DMS 273 (cell line): Measurements from ENCODE around the gene CRELD2.

Source experiments
- DNase-seq: peaks from one replicate; lab custom pipeline; 2025; ENCODE audit not compliant: unreplicated experiment; lab: John Stamatoyannopoulos, UW

Gene CRELD2

DNA sequence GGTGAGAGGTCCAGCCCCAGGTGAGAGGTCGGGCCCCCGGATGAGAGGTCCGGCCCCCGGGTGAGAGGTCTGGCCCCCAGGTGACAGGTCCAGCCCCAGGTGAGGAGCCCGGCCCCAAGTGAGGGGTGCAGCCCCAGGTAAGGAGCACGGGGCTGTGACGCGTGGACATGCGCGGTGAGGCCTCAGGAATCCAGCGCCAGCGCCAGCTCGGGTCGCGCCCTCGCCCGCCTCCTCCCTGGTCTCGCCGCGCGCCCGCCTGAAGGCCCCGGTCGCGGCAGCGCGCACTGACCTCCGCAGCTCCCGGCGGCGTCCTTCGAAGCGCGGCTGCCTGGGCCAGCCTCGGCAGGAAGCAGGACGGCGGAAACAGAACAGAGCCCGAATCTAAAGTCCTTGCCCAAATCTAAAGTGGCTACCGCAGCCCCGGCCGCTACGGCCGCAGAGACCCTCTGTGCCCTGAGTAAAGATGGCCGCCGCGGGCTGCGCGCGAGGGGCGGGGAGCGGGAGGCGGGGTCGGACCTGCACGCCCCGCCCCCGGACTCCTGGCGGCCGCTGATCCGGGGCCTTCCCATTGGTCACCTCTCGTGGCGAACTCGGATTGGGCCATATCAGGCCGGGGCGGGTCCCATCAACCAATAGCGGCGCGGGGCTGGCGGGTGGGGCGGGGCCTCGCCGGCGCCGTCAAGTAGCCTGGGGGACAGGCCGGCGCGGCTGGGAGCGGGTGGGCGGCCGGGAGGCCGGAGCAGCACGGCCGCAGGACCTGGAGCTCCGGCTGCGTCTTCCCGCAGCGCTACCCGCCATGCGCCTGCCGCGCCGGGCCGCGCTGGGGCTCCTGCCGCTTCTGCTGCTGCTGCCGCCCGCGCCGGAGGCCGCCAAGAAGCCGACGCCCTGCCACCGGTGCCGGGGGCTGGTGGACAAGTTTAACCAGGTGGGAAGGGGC is at the start of gene CRELD2, which contains the start of gene ALG12:
Gene CRELD2 (plus strand): TSS at position 661 of the 937 bp plus-strand sequence. CDS start 136 bp downstream, at position 797.
Gene ALG12 (minus strand): TSS at position 465 of the 937 bp plus-strand sequence. CDS start 4,673 bp downstream, outside the sequence.
- peak; percentile 95 for DNase-seq

GRCh38 chr22:49869086-49869830 is 49.2 kb upstream of the CRELD2 start:
- DNase-seq: no peak

- no peak for DNase-seq
These were observed 48.4 kb upstream of the CRELD2 start for GRCh38 chr22:49869845-49870712.

DNA sequence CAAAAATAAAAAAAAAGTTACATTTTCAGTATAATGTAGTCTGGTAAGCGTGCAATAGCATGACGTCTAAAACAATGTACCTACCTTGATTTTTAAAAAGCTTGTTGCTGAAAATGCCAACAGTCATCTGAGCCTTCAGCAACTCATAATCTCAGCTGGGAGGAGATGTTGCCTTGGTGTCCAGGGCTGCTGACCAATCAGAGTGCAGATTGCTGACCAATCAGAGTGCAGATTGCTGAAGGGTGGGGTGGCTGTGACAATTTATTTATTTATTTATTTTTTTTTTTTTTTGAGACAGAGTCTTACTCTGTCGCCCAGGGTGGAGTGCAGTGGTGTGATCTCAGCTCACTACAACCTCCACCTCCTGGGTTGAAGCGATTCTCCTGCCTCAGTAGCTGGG is 47.0 kb upstream of the CRELD2 start:
- peak; percentile 14 for DNase-seq

DNA sequence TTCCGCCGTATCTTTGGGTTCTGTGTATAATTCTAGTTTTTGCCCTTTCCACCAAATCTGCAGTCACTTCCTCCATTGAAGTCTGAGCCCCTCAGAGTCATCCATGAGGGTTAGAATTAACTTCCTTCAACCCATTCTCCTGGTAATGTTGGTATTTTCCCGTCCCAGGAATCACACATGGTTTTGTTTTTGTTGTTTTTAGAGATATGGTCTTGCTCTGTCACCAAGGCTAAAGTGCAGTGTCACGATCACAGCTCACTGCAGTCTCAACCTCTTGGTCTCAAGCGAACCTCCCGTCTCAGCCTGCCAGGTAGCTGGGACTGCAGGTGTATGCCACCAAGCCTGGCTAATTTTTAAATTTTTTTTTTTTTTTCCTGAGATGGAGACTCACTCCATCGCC is 46.1 kb upstream of the CRELD2 start:
- DNase-seq: no peak

DNA sequence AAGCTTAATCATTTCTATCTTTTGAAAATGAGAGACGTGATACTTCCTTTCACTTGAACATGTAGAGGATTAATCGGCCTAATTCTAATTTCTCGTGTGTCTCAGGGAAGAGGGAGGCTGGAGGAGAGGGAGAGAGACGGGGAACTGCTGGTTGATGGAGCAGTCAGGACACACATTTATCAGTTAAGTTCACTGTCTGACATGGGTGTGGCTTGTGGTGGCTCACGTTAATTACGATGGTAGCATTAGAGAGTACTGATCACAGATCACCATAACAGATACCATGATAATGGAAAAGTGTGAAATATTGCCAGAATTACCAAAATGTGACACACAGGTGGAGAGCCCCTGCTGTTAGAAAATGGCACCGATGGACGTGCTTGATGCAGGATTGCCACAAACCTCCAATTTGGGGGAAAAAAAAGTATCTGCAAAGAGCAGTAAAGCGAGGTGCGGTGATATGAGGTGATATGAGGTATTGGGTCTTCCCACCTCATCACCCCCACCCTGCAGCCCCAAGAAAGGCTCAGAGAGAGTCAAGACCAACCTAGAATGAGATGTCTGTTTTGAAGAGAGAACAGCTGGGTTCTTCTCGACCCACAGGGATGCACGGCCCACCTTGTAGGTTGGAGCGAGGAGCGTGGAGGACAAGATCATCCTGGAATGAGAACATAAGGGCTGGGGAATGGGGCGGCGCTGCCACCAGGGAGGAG is 45.0 kb upstream of the CRELD2 start:
- no peak for DNase-seq

DNA sequence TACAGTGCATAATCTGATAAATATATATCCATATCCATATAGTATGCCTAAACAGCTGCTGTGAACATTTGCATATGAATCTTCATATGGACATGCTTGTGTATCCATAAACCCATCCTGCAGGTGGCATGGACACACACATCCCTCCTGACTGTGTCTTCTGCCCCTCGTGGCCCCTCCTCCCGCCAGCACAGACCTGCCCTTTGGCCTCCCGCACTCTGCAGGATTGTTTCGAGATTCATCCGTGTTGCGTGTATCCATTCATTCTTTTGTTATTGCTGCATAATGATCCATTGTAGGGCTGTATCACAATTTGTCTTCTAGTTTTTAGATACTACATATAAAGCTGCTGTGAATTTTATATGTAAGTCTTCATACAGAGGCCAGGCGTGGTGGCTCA is 40.8 kb upstream of the CRELD2 start:
- DNase-seq: no peak

DNA sequence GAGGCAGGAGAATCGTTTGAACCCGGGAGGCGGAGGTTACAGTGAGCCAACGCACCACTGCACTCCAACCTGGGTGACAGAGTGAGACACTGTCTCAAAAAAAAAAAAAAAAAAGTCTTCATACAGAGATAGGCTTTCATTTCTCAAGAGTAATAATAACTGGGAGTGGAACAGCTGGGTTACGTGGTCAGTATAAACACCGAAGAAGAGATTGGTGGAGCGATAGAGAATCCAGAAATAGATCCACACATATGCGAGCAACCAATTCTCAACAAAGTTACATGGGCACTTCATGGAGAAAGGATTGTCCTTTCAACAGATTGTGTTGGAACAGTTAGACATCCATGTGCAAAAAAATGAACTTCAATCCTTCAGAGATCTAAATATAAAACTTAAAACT is 40.2 kb upstream of the CRELD2 start:
- no peak for DNase-seq

GRCh38 chr22:49879871-49880270 is 38.6 kb upstream of the CRELD2 start:
- DNase-seq: no peak

- no peak for DNase-seq
These were observed 38.2 kb upstream of the CRELD2 start for GRCh38 chr22:49880281-49880680.

- DNase-seq: no peak
These were observed 36.6 kb upstream of the CRELD2 start for GRCh38 chr22:49881856-49882255.

GRCh38 chr22:49882519-49883293 is 35.7 kb upstream of the CRELD2 start:
- no peak for DNase-seq

GRCh38 chr22:49883294-49883640 is 35.2 kb upstream of the CRELD2 start:
- DNase-seq: no peak

- no peak for DNase-seq
These were observed 34.4 kb upstream of the CRELD2 start for GRCh38 chr22:49884075-49884474.

DNA sequence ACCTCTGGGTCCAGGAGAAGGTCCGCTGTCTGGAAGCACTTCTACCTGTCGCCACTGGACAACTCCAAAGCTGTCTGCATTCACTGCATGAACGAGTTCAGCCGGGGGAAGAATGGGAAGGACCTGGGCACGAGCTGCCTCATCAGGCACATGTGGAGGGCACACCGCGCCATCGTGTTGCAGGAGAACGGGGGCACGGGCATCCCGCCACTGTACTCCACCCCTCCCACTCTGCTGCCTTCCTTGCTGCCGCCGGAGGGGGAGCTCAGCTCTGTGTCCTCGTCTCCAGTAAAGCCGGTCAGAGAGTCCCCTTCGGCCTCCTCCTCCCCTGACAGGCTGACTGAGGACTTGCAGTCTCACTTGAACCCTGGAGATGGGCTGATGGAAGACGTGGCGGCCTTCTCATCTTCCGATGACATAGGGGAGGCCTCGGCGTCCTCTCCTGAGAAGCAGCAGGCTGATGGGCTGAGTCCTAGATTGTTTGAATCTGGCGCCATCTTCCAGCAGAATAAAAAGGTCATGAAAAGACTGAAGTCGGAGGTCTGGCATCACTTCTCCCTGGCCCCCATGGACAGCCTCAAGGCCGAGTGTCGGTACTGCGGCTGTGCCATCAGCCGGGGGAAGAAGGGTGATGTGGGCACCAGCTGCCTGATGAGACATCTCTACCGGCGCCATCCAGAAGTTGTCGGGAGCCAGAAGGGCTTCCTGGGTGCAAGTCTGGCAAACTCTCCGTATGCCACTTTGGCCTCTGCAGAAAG is 33.8 kb upstream of the CRELD2 start:
- DNase-seq: no peak

- no peak for DNase-seq
These were observed 33.2 kb upstream of the CRELD2 start for GRCh38 chr22:49885281-49885680.

- DNase-seq: no peak
These were observed 32.6 kb upstream of the CRELD2 start for GRCh38 chr22:49885881-49886280.

GRCh38 chr22:49886346-49887063 is 31.9 kb upstream of the CRELD2 start:
- DNase-seq: no peak
